HFF-Myc (cell line): ENCODE measurements around the gene ERG.

Experiments used
- DNase-seq: peaks from one replicate; pipeline ENCODE4 v3.0.0-alpha.2; 2011; ENCODE audit warnings: low read depth; ENCODE audit errors: extremely low read depth
- H3K4me3 ChIP-seq: replicated peaks from 2 replicates; pipeline ENCODE4 v1.5.1; 2011; ENCODE audit warnings: low read depth, mild to moderate bottlenecking, control low read depth, low read length
- CTCF ChIP-seq: IDR thresholded peaks from 2 replicates; pipeline ENCODE4 v1.5.1; 2012; ENCODE audit warnings: mild to moderate bottlenecking, low read depth, low read length, control low read depth; ENCODE audit errors: missing control alignments

The ERG gene

GRCh38 chr21:38396325-38396724 is 102.0 kb downstream of the ERG start:
- DNase-seq = no peak
- no peak overlapping the region for H3K4me3 ChIP-seq
- TF ChIP-seq CTCF = no peak

- DNase-seq = no peak
- no peak for TF ChIP-seq CTCF
- H3K4me3 ChIP-seq = no peak overlapping the region
These were observed 102.7 kb downstream of the ERG start for GRCh38 chr21:38395581-38395980.

- no peak for DNase-seq
- H3K4me3 ChIP-seq = no peak overlapping the region
- no peak for TF ChIP-seq CTCF
These were observed 105.6 kb downstream of the ERG start for GRCh38 chr21:38392661-38393060.

GRCh38 chr21:38389896-38390295 is 108.4 kb downstream of the ERG start:
- no peak for TF ChIP-seq CTCF
- DNase-seq = no peak

GRCh38 chr21:38389354-38389676 is 109.0 kb downstream of the ERG start:
- TF ChIP-seq CTCF = no peak
- DNase-seq = no peak
- no peak overlapping the region for H3K4me3 ChIP-seq

More at GRCh38 chr21:38389896-38390295, 108.4 kb downstream of the ERG start:
- H3K4me3 ChIP-seq = no peak overlapping the region

GRCh38 chr21:38388647-38389353 is 109.5 kb downstream of the ERG start:
- no peak for TF ChIP-seq CTCF
- H3K4me3 ChIP-seq = no peak overlapping the region
- DNase-seq = no peak

- H3K4me3 ChIP-seq = no peak overlapping the region
- TF ChIP-seq CTCF = no peak
- no peak for DNase-seq
These were observed 110.1 kb downstream of the ERG start for GRCh38 chr21:38388203-38388602.
